IMR-90 (cell line): ENCODE measurements around the gene SFTA2. TPM values are rescaled to one million over a fixed set of nuclear protein-coding genes. Genes with fewer than 3 reads are reported as not detected.

Experiments
- ATAC-seq: fragments of 200-7000 bp; cut with Tn5 transposase; 2 replicates; pipeline ENCODE4 v1.9.1; 2020; ENCODE audit warnings: low read depth, mild to moderate bottlenecking, moderate library complexity
- BruUV-seq: library from RNA; stranded (reverse); fragments of 400-500 nt; replicated peaks from 2 replicates; lab custom pipeline; 2021; lab: Mats Ljungman, UMichigan
- CTCF ChIA-PET: fragments of 300-600 bp; formaldehyde crosslinking; extraction: SDS; loops from one replicate; lab custom pipeline; 2021; ENCODE audit warnings: antibody characterized with exemption; lab: Yijun Ruan, JAX
- POLR2A ChIA-PET: fragments of 300-600 bp; sonication (Branson Sonifier 250); formaldehyde crosslinking; loops from one replicate; lab custom pipeline; 2022; ENCODE audit warnings: antibody characterized with exemption; ENCODE audit not compliant: unreplicated experiment; lab: Charles Lee
- DNase-seq: peaks from one replicate; pipeline ENCODE4 v3.0.0; 2013
- H2AFZ ChIP-seq: replicated peaks from 2 replicates; pipeline ENCODE3; 2013; ENCODE audit warnings: low read length, mild to moderate bottlenecking; ENCODE audit not compliant: poor library complexity
- H2AK5ac ChIP-seq: 2 replicates; pipeline ENCODE4 v1.6.1; 2013; ENCODE audit warnings: low read depth, low read length, inconsistent platforms
- H2AK9ac ChIP-seq: replicated peaks from 2 replicates; pipeline ENCODE3; 2013; ENCODE audit warnings: mild to moderate bottlenecking, low read depth, low read length, moderate library complexity; ENCODE audit not compliant: poor library complexity
- H2BK120ac ChIP-seq: 2 replicates; pipeline ENCODE4 v1.6.1; 2013; ENCODE audit warnings: low read depth, low read length, inconsistent platforms
- H2BK15ac ChIP-seq: 3 replicates; pipeline ENCODE4 v1.6.1; 2013; ENCODE audit warnings: low read depth, low read length, inconsistent platforms
- H2BK20ac ChIP-seq: 2 replicates; pipeline ENCODE4 v1.6.1; 2013; ENCODE audit warnings: low read depth, mild to moderate bottlenecking, inconsistent platforms, low read length, moderate library complexity
- H2BK5ac ChIP-seq: 2 replicates; pipeline ENCODE4 v1.6.1; 2013; ENCODE audit warnings: mild to moderate bottlenecking, low read depth, low read length, inconsistent platforms; ENCODE audit not compliant: poor library complexity, severe bottlenecking
- H3K14ac ChIP-seq: replicated peaks from 2 replicates; pipeline ENCODE4 v1.6.1; 2013; ENCODE audit warnings: low read depth, low read length, inconsistent platforms
- H3K18ac ChIP-seq: 2 replicates; pipeline ENCODE4 v1.6.1; 2013; ENCODE audit warnings: low read depth, low read length, control low read depth
- H3K23ac ChIP-seq: 2 replicates; pipeline ENCODE4 v1.6.1; 2013; ENCODE audit warnings: low read depth, low read length, inconsistent platforms
- H3K27ac ChIP-seq: 2 replicates; pipeline ENCODE4 v1.5.1; 2013; ENCODE audit warnings: mild to moderate bottlenecking, control low read depth, low read length; ENCODE audit not compliant: insufficient read depth
- H3K27me3 ChIP-seq: 2 replicates; pipeline ENCODE4 v1.6.1; 2013; ENCODE audit warnings: low read length; ENCODE audit not compliant: control insufficient read depth, insufficient read depth
- H3K36me3 ChIP-seq: 2 replicates; pipeline ENCODE4 v1.6.1; 2013; ENCODE audit warnings: low read length, mixed read lengths; ENCODE audit not compliant: control insufficient read depth, insufficient read depth
- H3K4ac ChIP-seq: 2 replicates; pipeline ENCODE4 v1.6.1; 2013; ENCODE audit warnings: low read depth, low read length, inconsistent platforms
- H3K4me1 ChIP-seq: 2 replicates; pipeline ENCODE4 v1.6.1; 2013; ENCODE audit warnings: low read length, mixed read lengths; ENCODE audit not compliant: control insufficient read depth, insufficient read depth
- H3K4me2 ChIP-seq: 2 replicates; pipeline ENCODE4 v1.6.1; 2013; ENCODE audit warnings: low read depth, mild to moderate bottlenecking, control low read depth, low read length, moderate library complexity
- H3K4me3 ChIP-seq: 2 replicates; pipeline ENCODE4 v1.5.1; 2013; ENCODE audit warnings: low read depth, mild to moderate bottlenecking, control low read depth, low read length, moderate library complexity; ENCODE audit not compliant: insufficient read depth
- H3K56ac ChIP-seq: 2 replicates; pipeline ENCODE4 v1.6.1; 2013; ENCODE audit warnings: low read length, inconsistent platforms; ENCODE audit not compliant: insufficient read depth; ENCODE audit errors: extremely low read depth
- H3K79me1 ChIP-seq, 2 experiments: 2 replicates each; pipeline ENCODE4 v1.6.1; 2013; ENCODE audit warnings: low read length in 2 of 2, inconsistent platforms in 1 of 2, low read depth in 1 of 2
- H3K9ac ChIP-seq: 2 replicates; pipeline ENCODE4 v1.6.1; 2013; ENCODE audit warnings: low read depth, low read length, control low read depth
- H3K9me1 ChIP-seq: 2 replicates; pipeline ENCODE4 v1.6.1; 2013; ENCODE audit warnings: low read length, inconsistent platforms; ENCODE audit not compliant: insufficient read depth
- H3K9me3 ChIP-seq: 2 replicates; pipeline ENCODE4 v1.6.1; 2013; ENCODE audit warnings: low read length; ENCODE audit not compliant: control insufficient read depth, insufficient read depth
- H4K20me1 ChIP-seq: 2 replicates; pipeline ENCODE4 v1.6.1; 2013; ENCODE audit warnings: low read length, inconsistent platforms; ENCODE audit not compliant: insufficient read depth
- H4K5ac ChIP-seq: 2 replicates; pipeline ENCODE4 v1.6.1; 2013; ENCODE audit warnings: mild to moderate bottlenecking, low read depth, low read length, control low read depth
- H4K8ac ChIP-seq, 2 experiments: 2 replicates each; pipeline ENCODE4 v1.6.1; 2013; ENCODE audit warnings: low read depth in 2 of 2, low read length in 2 of 2, control low read depth in 1 of 2, inconsistent platforms in 1 of 2
- H4K91ac ChIP-seq: 2 replicates; pipeline ENCODE4 v1.6.1; 2013; ENCODE audit warnings: low read depth, low read length, inconsistent platforms; ENCODE audit not compliant: insufficient read depth
- BHLHE40 ChIP-seq: fragments of 150-350 bp; IDR thresholded peaks from 2 replicates; pipeline ENCODE4 v1.6.1; 2016; ENCODE audit warnings: mild to moderate bottlenecking, low read depth, low read length
- CEBPB ChIP-seq: IDR thresholded peaks from 2 replicates; pipeline ENCODE4 v1.6.1; 2012; ENCODE audit warnings: low read depth, low read length, improper control_type of control experiment
- CHD1 ChIP-seq: IDR thresholded peaks from 2 replicates; pipeline ENCODE4 v1.6.1; 2012; ENCODE audit warnings: low read depth, low read length, improper control_type of control experiment
- FOS ChIP-seq: fragments of 150-350 bp; IDR thresholded peaks from 2 replicates; pipeline ENCODE4 v1.6.1; 2016; ENCODE audit warnings: low read depth, low read length
- MAFK ChIP-seq: IDR thresholded peaks from 2 replicates; pipeline ENCODE4 v1.6.1; 2012; ENCODE audit warnings: low read depth, low read length, improper control_type of control experiment
- MAZ ChIP-seq: IDR thresholded peaks from 2 replicates; pipeline ENCODE4 v1.6.1; 2012; ENCODE audit warnings: low read depth, mild to moderate bottlenecking, low read length, improper control_type of control experiment, moderate library complexity, borderline replicate concordance
- NFE2L2 ChIP-seq: fragments of 150-350 bp; IDR thresholded peaks from 2 replicates; pipeline ENCODE4 v1.6.1; 2016; ENCODE audit warnings: low read depth, mild to moderate bottlenecking, low read length
- POLR2A ChIP-seq: IDR thresholded peaks from 2 replicates; pipeline ENCODE4 v1.6.1; 2012; ENCODE audit warnings: mild to moderate bottlenecking, low read depth, low read length
- RCOR1 ChIP-seq: IDR thresholded peaks from 2 replicates; pipeline ENCODE4 v1.6.1; 2012; ENCODE audit warnings: mild to moderate bottlenecking, low read length, improper control_type of control experiment; ENCODE audit not compliant: insufficient replicate concordance
- RFX5 ChIP-seq: IDR thresholded peaks from 2 replicates; pipeline ENCODE4 v1.8.0; 2012; ENCODE audit warnings: low read depth, mild to moderate bottlenecking, low read length, moderate library complexity
- WGBS, 2 experiments: methylation state at CpG; one replicate each; pipeline versions ENCODE4 v1.1.5 to v1.1.7; 2013; ENCODE audit warnings: missing lambda C conversion rate in 2 of 2; ENCODE audit not compliant: insufficient read length in 1 of 2; ENCODE audit errors: extremely low coverage in 2 of 2; 5-methylcytosine and 5-hydroxymethylcytosine counted together
- dilution Hi-C: fragments of 300-500 bp; cut with HindIII; formaldehyde crosslinking; loops from one replicate; pipeline ENCODE4 v1.14.3; 2018; ENCODE audit warnings: low sequenced_read_pairs; ENCODE audit not compliant: unreplicated experiment
- in situ Hi-C: fragments of 300-500 bp; cut with MboI; formaldehyde crosslinking; loops from 3 replicates; pipeline ENCODE4 v1.14.3; 2019; ENCODE audit warnings: low sequenced_read_pairs, inconsistent platforms, mixed read lengths
- intact Hi-C: fragments of 100-400 bp; cut with micrococcal nuclease; formaldehyde crosslinking; loops from 2 replicates; pipeline ENCODE4 v1.10.0; 2022
- polyA plus RNA-seq, 3 experiments: library from polyadenylated mRNA; depleted of rRNA; stranded (reverse); fragments of >200 nt; gene quantifications; 2 replicates each; pipeline ENCODE4 v1.2.3, GENCODE V29; 2012; ENCODE audit warnings: low replicate concordance in 1 of 3
- total RNA-seq: library from RNA; depleted of rRNA; stranded (reverse); fragments of >200 nt; gene quantifications from 2 replicates; pipeline ENCODE4 v1.2.3, GENCODE V29; 2012
- TF ChIP-seq, protein P1 (sequence below): fragments of 150-350 bp; IDR thresholded peaks from 2 replicates; pipeline ENCODE4 v1.6.1; 2017; ENCODE audit warnings: mild to moderate bottlenecking, antibody characterized with exemption, low read length, low read depth
- TF ChIP-seq, protein P2 (sequence below): conservative IDR thresholded peaks from 2 replicates; pipeline ENCODE4 v1.5.1; 2012; ENCODE audit warnings: mild to moderate bottlenecking, low read depth, low read length, improper control_type of control experiment

SFTA2 gene
- total and polyA plus RNA-seq, 2 of the 4 experiments (the other 2 are of a cell fraction): not detected

DNA sequence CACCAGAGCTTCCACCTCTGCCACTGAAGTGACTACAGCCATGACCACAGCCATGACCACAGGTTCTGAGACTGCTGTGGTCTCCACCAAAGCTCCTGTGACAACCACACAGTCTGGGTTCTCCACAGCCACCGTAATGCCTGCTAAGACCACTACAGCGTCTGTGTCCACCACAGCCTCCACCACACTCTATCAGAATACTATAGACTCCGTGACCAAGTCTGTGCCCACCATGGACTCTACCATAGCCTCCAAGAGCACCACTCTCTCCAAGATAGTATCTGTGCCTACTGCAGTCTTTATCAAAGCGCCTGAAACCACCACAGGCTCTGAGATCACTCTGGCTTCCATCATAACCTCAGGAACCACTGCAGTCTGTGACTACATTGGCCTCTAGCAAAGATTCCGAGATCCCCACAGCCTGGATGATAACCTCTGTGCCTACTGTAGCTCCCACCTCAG lies 33.2 kb upstream of the SFTA2 start:
- BruUV-seq: no TSS peak
- no peak overlapping the region for H2BK20ac ChIP-seq
- H3K4me3 ChIP-seq: no peak overlapping the region
- H2BK120ac ChIP-seq: no peak overlapping the region
- H4K8ac ChIP-seq: no peak overlapping the region
- no peak for TF ChIP-seq MAZ
- no peak for TF ChIP-seq CEBPB
- TF ChIP-seq, protein P1, sequence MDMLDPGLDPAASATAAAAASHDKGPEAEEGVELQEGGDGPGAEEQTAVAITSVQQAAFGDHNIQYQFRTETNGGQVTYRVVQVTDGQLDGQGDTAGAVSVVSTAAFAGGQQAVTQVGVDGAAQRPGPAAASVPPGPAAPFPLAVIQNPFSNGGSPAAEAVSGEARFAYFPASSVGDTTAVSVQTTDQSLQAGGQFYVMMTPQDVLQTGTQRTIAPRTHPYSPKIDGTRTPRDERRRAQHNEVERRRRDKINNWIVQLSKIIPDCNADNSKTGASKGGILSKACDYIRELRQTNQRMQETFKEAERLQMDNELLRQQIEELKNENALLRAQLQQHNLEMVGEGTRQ: no peak
- TF ChIP-seq RCOR1: no peak
- TF ChIP-seq MAFK: no peak
- TF ChIP-seq NFE2L2: no peak
- no peak for TF ChIP-seq BHLHE40
- TF ChIP-seq POLR2A: no peak
- TF ChIP-seq CHD1: no peak
- no peak for TF ChIP-seq RFX5
- TF ChIP-seq FOS: no peak
- TF ChIP-seq, protein P2, sequence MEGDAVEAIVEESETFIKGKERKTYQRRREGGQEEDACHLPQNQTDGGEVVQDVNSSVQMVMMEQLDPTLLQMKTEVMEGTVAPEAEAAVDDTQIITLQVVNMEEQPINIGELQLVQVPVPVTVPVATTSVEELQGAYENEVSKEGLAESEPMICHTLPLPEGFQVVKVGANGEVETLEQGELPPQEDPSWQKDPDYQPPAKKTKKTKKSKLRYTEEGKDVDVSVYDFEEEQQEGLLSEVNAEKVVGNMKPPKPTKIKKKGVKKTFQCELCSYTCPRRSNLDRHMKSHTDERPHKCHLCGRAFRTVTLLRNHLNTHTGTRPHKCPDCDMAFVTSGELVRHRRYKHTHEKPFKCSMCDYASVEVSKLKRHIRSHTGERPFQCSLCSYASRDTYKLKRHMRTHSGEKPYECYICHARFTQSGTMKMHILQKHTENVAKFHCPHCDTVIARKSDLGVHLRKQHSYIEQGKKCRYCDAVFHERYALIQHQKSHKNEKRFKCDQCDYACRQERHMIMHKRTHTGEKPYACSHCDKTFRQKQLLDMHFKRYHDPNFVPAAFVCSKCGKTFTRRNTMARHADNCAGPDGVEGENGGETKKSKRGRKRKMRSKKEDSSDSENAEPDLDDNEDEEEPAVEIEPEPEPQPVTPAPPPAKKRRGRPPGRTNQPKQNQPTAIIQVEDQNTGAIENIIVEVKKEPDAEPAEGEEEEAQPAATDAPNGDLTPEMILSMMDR: no peak
- H4K20me1 ChIP-seq: no peaks in the 10 kb centered on the region
- H2AK9ac ChIP-seq: no peak overlapping the region
- no peak overlapping the region for H4K5ac ChIP-seq
- H3K4ac ChIP-seq: no peak overlapping the region
- no peak overlapping the region for H3K27ac ChIP-seq
- H3K9me3 ChIP-seq: no peaks in the 10 kb centered on the region
- H2BK15ac ChIP-seq: no peak overlapping the region
- H3K36me3 ChIP-seq: no peaks in the 10 kb centered on the region
- no peak overlapping the region for H3K9ac ChIP-seq
- H3K27me3 ChIP-seq: peaks cover 25% of the 10 kb centered on the region
- no peak overlapping the region for H2AFZ ChIP-seq
- dilution Hi-C loops (no loop called here), intact Hi-C loops (no loop called here), in situ Hi-C loops (no loop called here)
- CTCF ChIA-PET: no interaction called here
- ATAC-seq (no peak), DNase-seq (no peak)
- no peak overlapping the region for H3K18ac ChIP-seq
- H3K4me2 ChIP-seq: no peak overlapping the region
- H2AK5ac ChIP-seq: no peak overlapping the region
- H3K14ac ChIP-seq: no peak overlapping the region
- H3K9me1 ChIP-seq: no peaks in the 10 kb centered on the region
- H2BK5ac ChIP-seq: no peak overlapping the region
- POLR2A ChIA-PET: no interaction called here
- H3K56ac ChIP-seq: no peak overlapping the region
- 51% methylated on average over 5 of the region's 5 CpGs; no CpG with 5 or more reads in 1 of the 2 experiments for WGBS, 2 experiments
- no peak overlapping the region for H4K91ac ChIP-seq
- no peak overlapping the region for H3K23ac ChIP-seq
- H3K4me1 ChIP-seq: no peaks in the 10 kb centered on the region
- H3K79me1 ChIP-seq: no peaks in the 10 kb centered on the region
